ENCODE measurements around the gene VAV2.
A peak's percentile ranks its signal among the peaks of the same experiment; 100 is the strongest.

VAV2 gene

DNA sequence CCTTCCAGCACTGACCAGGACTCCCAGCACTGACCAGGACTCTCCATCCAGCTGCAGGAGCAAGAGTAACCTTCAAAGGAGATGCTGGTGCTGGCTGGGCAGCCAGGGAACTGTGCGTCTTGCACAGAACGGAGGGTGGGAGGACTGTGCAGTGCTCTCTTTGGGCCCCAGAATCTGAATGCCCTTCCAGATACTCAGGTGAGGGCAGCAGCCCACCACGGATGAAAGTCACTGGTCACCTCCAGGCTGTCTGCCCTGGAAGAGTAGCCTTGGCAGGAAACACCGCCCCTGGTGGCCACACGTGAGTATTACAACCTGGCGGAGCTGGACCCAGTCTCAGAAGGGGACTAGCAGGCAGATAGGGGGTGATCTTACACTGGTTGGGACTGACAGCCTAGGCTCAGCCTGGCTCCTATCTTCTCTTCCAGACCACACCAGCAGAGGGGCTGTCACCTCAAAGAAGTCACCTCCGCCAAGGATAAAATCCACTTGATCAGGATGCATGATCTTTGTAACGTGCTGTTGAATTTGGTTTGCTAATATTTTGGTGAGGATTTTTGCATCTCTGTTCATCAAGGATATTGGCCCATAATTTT lies 249.2 kb downstream of the VAV2 start:
- peak; percentile 17 to 28 for DNase-seq (ENCODE audit: low read depth in 2 of 2)

GRCh38 chr9:133742251-133742650 lies 249.9 kb downstream of the VAV2 start:
- no peak for DNase-seq (ENCODE audit: low read depth in 2 of 2)

DNA sequence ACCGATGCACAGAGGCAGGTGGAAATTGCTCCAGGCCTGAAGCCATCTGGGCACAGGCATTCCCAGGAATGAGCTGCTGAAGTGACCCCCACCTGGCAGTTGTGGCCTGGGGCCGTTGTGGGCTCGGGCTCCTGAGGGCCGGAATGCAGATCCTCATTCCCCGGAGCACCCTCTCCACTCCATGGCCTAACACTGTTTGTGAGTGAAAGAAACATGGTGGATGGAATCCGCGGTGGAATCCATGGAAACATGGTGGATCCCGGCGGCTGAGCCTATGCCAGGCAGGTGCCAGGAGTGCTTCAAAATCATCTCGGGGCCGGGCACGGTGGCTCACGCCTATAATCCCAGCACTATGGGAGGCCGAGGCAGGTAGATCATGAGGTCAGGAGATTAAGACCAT lies 250.4 kb downstream of the VAV2 start:
- no peak for DNase-seq (ENCODE audit: low read depth in 2 of 2)

DNA sequence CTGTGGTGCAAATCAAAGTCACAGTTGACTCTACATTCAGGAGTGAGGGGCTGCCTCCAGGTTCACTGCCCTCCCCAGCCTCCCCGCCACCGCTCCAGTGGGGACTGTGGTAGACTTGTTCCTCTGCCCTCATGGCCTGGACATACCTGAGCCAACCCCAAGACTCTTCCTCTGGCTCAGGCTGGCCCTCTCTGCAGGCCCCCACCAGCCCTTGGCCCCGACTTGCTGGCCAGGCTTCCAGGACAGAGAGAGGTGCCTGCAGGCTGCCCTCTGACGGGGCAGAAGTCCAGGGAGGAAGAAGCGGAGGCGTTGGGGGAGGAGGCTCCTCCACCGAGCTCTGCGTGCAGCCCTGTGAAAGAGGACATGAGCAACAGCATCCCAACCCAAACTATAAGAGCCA lies 251.2 kb downstream of the VAV2 start:
- no peak for DNase-seq (ENCODE audit: low read depth in 2 of 2)

DNA sequence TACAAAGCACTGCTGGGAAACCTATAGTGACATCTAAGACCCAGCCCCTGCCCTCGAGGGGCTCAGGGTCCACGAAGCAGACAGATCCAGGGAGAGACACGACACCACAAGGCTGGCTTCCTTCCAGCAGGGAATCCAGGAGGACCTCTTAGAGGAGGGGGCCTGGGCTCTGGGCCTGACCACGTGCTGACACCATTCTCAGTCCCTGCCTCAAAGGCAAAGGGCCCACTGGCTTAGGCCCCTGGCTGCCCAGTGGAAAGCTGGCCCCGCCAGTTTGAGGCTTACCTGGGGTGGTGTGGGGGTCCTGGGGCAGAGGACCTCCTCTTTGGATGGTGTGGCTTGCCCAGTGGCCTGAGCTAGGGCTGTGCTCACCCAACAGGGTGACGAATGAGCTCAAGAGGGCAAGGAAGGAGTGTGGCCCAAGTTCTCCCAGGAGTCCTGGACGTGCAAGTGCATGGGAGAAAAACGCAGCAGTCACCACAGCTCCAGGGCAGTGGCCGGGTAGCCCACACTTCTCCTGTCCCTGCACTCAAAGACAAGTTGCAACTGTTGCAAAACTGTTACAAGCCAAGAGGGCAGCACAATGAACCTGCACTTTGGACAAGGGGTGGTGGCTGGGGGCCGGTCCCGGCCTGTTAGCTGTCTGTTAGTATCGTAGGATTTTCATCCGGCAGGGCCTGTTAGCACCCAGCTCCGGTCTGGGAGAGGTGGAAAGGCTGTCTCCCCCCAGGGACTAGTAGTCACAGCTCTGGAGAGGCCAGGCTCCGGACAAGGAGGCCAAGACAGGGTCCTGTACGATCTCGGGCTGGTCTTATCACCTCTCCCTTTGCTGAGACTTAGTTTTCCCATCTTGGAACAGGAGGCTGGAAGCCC lies 252.5 kb downstream of the VAV2 start:
- no peak for DNase-seq (ENCODE audit: low read depth in 2 of 2)

GRCh38 chr9:133738640-133739225 lies 253.4 kb downstream of the VAV2 start:
- DNase-seq (ENCODE audit: low read depth in 2 of 2): no peak

DNA sequence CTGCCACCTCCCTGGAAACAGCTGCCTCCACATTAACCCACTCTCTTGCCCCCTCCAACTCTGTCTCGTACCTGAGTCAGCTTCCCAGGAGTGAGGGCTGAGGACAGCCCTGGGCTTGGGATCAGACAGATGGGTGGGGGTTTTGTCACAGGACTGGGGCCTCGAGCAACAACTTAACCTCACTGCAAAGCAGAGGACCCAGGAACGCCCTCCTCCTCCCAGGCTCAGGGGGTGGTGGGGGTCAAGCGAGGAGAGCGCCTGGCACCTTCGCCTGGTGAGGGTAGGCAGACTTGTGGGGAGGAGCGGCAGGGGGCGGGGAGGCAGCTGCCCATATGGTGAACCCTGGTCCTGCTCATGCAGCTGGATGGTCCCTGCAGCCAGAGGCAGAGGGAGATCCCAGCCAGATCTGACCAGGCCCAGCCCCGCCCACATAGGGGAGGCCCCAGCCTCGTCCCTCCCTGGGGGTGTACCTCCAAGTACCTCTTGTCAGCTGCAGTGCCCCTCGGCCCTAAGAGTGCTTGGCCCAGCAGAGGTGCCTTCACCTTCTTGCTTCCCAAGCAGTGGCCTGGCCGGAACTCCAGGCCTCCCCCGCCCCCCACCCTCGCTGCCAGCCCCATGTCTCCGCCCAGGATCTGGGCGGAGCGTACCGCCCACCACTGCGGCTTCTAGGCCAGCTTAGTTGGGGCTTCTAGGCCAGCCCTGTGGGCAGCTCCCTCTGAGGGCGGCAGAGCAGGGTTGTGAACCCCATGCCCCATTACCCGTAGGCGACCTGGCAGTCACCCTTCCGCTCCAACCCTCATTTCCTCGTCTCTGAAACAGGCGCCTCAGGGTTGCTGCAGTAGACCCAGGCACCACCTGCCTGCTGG lies 254.1 kb downstream of the VAV2 start, which contains the start of gene SARDH:
SARDH (minus strand) TSS at position 579 of the 866 bp plus-strand sequence. CDS start 4,179 bp downstream, outside the sequence.
- no peak for DNase-seq (ENCODE audit: low read depth in 2 of 2)

DNA sequence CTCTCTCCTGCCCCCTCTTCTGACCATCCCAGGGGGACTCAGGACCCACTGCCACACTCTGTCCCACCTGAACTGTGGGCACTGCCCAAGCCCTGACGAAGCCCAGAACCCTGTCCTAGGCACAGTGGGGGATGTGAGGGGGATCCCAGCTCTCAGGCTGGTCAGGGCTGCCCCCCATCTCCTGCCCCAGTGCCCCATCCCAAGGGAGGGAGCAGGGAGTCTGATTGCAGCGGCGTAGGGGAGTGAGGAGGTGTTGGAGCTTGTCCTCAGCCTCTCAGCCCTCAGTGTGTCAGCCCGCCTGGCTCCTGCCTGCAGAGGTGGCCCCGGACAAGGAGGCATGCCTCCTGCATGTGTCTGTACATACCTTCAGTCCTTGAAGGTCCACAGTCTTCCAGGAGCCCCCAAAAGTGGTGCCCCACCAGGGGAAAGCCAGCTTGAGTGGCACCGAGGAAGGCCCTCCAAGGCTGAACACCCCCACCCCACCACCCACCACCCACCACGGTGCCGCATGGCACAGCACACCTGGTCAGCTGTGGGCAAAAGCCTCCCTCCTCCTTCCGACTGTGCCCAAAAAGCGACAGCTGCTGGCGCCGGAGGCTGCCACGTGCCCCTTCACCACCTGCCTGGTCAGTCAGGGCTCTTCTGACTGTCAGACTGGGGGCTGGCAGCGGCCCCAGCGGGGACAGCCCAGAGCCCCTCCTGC lies 254.9 kb downstream of the VAV2 start:
- no peak for DNase-seq (ENCODE audit: low read depth in 2 of 2)

DNA sequence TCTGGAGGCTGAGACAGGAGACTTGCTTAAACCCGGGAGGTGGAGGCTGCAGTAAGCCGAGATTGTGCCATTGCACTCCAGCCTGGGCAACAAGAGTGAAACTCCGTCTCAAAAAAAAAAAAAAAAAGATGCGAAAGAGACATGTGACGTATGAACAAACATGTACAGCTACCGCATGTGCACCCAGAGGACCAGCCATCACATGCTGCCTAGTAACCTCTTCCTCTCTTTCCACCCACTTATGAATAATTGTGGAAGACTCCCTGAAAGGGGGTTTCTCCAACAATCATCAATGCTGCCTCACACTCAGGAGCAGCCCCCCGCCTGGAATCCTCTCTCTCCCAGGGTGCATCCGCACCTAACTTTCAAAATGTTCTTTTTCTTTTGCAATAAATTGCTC lies 256.2 kb downstream of the VAV2 start:
- DNase-seq (ENCODE audit: low read depth in 2 of 2): no peak

GRCh38 chr9:133735415-133735775 lies 256.7 kb downstream of the VAV2 start:
- DNase-seq (ENCODE audit: low read depth in 2 of 2): no peak

- no peak for DNase-seq (ENCODE audit: low read depth in 2 of 2)
Observed at GRCh38 chr9:133734590-133735414, 257.3 kb downstream of the VAV2 start.

DNA sequence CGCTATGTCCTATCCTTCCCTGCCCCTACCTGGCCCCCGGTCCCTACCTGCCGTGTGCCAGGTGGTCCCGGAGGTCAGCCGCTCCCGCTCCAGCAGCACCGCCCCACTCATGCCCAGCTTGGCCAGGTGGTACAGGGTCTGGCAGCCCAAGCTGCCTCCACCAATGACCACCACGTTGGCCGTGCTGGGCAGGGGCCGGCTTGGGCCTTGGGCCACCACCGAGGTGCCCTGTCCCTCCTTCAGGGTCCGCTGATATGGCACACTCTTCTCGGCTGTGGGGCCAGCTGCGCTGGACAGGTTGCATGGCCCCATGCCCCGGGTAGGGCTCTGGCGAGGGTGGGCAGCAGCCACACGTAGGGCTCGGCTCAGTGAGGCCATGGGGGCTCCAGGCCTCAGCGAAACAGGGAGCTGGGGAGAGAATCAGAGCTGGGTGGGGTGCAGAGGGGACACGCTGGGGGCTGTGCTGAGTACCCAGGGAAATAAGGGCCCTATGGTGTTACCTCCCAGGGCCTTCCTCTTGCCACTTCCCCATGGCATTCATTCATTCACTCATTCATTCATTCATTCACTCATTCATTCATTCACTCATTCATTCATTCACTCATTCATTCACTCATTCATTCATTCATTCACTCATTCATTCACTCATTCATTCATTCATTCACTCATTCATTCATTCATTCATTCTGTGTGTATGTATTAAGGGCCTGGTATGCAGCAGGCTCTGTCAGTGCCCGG lies 258.2 kb downstream of the VAV2 start:
- no peak for DNase-seq (ENCODE audit: low read depth in 2 of 2)

DNA sequence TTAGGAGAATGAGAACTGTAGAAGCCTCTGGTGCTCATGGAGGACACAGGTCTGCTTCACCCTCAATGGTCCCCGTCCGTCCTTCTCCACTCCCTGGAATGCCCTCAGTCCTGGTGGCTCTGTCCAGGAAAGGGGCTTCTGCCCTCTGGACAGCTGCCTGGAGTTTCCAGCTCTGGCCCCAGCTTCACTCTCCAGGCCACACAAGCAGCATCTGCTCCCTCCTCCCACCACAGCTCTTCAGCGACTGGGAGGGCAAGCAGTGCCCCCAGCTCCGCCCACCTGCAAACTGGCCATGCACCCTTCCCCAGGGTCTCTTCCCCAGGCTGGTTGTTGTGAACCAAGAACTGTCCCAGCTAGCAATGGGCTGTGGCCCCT lies 258.7 kb downstream of the VAV2 start:
- DNase-seq (ENCODE audit: low read depth in 2 of 2): no peak

DNA sequence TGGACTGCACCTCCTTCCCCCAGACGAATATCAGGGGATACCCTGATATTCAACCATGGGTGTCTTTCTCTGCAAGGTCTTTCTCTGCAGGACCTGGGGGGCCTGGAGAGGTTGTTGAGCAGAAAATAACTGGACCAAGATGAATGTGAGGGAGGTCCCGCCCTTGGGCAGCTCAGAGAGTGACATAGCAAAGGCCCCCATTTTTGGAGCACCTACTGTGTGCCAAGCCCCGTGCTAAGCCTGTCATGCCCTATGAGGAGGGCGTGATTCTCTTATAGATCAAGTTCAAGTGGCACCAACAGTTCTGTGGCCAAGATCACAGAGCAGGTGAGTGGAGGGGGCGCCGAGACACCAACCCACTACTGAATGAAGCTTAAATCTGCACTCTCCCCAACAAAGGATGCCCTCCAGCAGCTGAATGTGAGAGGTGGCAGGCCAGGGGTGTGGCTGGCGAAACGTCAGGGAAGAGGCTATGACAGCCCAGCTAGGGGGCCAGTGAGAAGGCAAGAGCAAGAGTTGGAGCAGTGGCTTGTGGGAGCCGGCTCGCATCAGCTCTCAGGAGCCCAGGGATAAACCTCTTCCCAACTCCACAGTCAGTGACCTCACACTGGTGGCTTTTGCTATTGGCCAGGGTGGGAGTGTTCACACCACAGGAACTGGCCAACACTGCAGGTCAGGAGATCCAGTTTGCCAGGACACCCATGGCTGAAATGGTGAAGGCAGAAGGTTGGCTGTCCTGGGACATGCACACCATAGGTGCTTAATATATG lies 259.3 kb downstream of the VAV2 start:
- no peak for DNase-seq (ENCODE audit: low read depth in 2 of 2)

GRCh38 chr9:133731876-133732638 lies 260.1 kb downstream of the VAV2 start:
- no peak for DNase-seq (ENCODE audit: low read depth in 2 of 2)

DNA sequence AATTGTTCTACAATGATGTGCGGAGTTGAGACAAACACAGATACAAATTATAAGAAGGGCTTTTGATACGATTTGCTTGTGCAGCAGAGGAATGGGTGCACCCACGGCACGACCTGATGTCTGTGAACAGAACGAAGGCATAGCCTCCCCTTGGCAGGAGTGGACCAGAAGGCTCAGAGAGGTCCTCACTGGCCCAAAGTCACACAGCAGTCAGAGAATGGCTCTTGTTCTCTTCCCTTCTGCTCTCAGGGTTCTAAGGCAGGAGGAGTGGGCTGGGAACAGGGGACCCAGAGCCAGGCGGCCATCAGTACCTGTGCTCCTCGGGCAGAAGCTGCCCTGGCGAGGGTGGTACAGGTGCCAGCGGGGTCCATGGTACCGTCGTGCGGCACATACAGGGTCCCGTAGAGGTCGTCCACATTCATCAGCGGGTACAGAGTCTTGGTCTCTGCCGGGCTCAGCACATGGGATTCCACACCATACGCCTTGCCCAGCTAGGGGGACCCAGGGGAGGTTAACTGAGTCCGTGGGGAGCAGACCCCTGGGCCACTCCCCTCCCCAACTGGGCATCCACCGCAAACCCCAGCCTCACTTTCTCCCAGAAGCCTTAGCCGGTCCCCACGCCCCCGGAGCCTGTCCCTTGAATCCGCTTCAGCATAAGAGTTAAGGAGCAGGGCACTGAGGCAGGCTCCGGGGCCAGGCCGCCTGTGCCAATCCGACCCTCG lies 261.0 kb downstream of the VAV2 start:
- no peak for DNase-seq (ENCODE audit: low read depth in 2 of 2)

DNA sequence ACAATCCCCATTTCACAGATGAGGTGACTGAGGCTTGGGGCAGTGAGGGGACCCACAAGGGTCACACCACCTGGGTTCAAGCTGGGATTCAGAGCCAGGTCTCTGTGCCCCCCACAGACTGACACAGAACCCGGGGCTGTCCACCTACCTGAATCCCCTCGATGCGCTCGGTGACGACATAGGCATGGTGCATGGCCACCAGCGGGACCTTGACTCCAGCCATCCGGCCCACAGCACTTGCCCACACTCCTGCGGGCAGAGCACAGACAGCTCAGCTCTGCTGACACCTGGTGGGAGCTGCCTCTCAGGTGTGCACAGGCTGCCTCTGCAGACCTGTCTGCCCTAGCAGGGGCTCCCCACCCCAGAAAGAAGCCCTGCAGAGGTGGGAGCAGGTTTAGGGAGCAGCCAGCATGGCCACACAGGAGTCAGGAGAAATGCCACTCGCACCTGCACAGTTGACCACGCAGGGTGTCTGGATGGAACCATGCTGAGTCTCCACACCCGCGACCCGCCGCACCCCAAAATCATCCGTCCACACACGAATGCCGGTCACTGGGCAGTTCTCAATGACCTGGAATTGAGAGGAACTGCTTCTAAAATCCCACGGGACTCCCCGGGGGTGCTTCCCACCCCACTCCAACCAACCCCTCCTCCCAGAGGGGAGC lies 262.4 kb downstream of the VAV2 start:
- DNase-seq (ENCODE audit: low read depth in 2 of 2): no peak

Measured in fibroblast of skin of left quadriceps (primary cell).